GM10266 (cell line): ENCODE data around the gene ARHGEF39.

Experiments
- DNase-seq: peaks from one replicate; pipeline ENCODE4 v3.0.0; 2012; ENCODE audit errors: extremely low spot score
- TF ChIP-seq, protein P1 (sequence below): IDR thresholded peaks from 2 replicates; pipeline ENCODE4 v1.5.1; 2012; ENCODE audit warnings: mild to moderate bottlenecking, low read depth; ENCODE audit not compliant: control insufficient read depth, insufficient read depth; ENCODE audit errors: missing control alignments

The ARHGEF39 gene

DNA sequence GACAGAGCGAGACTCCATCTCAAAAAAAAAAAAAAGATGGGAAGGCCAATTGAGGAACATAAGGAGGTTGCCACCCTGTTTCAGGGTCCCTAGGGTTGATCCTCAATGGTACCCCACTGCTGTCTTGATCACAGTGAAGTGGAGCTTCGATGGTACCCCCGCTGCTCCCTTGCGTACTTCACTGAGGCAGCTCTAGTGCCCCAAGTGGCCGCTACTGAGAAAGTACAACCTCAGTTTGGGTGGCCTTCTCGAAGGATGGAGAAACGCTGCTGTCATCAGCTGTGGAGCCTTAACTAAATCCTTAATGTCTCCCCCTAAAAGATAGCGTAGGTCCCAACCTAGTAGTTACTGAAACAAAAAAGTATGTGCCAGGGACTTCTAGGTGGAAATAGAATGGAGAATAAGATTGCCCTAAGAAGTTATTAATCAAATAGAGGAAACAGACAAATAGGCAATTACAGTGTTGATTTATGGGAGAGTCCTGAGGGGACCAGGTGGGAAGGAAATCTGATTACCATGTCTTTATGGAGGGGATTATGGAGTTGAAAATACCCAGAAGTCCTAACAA is 53.7 kb downstream of the ARHGEF39 start:
- TF ChIP-seq, protein P1, sequence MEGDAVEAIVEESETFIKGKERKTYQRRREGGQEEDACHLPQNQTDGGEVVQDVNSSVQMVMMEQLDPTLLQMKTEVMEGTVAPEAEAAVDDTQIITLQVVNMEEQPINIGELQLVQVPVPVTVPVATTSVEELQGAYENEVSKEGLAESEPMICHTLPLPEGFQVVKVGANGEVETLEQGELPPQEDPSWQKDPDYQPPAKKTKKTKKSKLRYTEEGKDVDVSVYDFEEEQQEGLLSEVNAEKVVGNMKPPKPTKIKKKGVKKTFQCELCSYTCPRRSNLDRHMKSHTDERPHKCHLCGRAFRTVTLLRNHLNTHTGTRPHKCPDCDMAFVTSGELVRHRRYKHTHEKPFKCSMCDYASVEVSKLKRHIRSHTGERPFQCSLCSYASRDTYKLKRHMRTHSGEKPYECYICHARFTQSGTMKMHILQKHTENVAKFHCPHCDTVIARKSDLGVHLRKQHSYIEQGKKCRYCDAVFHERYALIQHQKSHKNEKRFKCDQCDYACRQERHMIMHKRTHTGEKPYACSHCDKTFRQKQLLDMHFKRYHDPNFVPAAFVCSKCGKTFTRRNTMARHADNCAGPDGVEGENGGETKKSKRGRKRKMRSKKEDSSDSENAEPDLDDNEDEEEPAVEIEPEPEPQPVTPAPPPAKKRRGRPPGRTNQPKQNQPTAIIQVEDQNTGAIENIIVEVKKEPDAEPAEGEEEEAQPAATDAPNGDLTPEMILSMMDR, result peak; percentile 65
- DNase-seq, result peak; percentile 69

DNA sequence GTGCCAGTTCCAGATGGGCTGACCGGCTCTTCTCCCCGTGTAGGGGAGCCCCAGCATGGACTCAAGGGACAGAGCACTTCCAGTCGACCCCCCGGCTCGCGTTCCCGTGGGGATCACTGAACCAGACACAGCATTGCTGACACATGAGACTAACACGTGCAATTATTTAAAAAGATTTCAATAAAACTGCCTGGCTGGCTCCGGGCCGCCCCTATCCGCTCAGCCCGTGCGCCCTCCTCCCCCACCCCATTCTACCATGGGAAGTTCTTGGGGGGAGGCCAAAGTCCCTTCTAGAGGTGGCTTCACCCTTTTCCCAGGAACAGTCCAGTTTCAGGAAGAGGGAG is 55.2 kb downstream of the ARHGEF39 start:
- no peak for DNase-seq
- TF ChIP-seq, protein P1, result no peak
